AG10803 (cell line): ENCODE data around the gene B4GALNT4.
"Not testable (repeated sequence)": the region's sequence is repeated elsewhere in the genome, so short reads cannot be mapped to it uniquely, and the experiment has no call there.

Source experiments
- DNase-seq: peaks from one replicate; pipeline ENCODE4 v3.0.0; 2010; ENCODE audit warnings: low read depth
- H3K4me3 ChIP-seq: 2 replicates; pipeline ENCODE4 v1.5.1; 2011; ENCODE audit warnings: mild to moderate bottlenecking, low read length, control low read depth
- CTCF ChIP-seq: conservative IDR thresholded peaks from 2 replicates; pipeline ENCODE4 v1.5.1; 2011; ENCODE audit warnings: mild to moderate bottlenecking, low read length, control low read depth, inconsistent platforms

Gene B4GALNT4

GRCh38 chr11:326842-327580 lies 42.3 kb upstream of the B4GALNT4 start:
- no peak for TF ChIP-seq CTCF
- H3K4me3 ChIP-seq, result no peak overlapping the region
- DNase-seq, result no peak

GRCh38 chr11:327581-327923 lies 41.7 kb upstream of the B4GALNT4 start:
- no peak overlapping the region for H3K4me3 ChIP-seq
- no peak for TF ChIP-seq CTCF
- DNase-seq, result no peak

GRCh38 chr11:328012-328411 lies 41.3 kb upstream of the B4GALNT4 start:
- DNase-seq, result no peak
- no peak for TF ChIP-seq CTCF
- H3K4me3 ChIP-seq, result no peak overlapping the region

GRCh38 chr11:328516-329100 lies 40.7 kb upstream of the B4GALNT4 start:
- not testable (repeated sequence) for DNase-seq, H3K4me3 ChIP-seq

GRCh38 chr11:329886-330253 lies 39.4 kb upstream of the B4GALNT4 start:
- H3K4me3 ChIP-seq, result no peak overlapping the region
- TF ChIP-seq CTCF, result no peak
- DNase-seq, result no peak

GRCh38 chr11:330307-330693 lies 39.0 kb upstream of the B4GALNT4 start:
- H3K4me3 ChIP-seq, result no peak overlapping the region
- no peak for TF ChIP-seq CTCF
- DNase-seq, result no peak

GRCh38 chr11:330694-331357 lies 38.5 kb upstream of the B4GALNT4 start:
- DNase-seq, result no peak
- H3K4me3 ChIP-seq, result no peak overlapping the region

More at GRCh38 chr11:330694-331357, 38.5 kb upstream of the B4GALNT4 start:
- TF ChIP-seq CTCF, result no peak
